Activated gamma-delta T cell treated with anti-CD3 and anti-CD28 coated beads, Interleukin-2, amount 50 U/mL, for 16 hours (primary cell): ENCODE results near the gene PSMB3.
"Not testable (repeated sequence)": the region's sequence is repeated elsewhere in the genome, so short reads cannot be mapped to it uniquely, and the experiment has no call there.

Source experiments
- DNase-seq: peaks from one replicate; pipeline ENCODE4 v3.0.0-alpha.2; 2020; ENCODE audit warnings: low read depth

Gene PSMB3

DNA sequence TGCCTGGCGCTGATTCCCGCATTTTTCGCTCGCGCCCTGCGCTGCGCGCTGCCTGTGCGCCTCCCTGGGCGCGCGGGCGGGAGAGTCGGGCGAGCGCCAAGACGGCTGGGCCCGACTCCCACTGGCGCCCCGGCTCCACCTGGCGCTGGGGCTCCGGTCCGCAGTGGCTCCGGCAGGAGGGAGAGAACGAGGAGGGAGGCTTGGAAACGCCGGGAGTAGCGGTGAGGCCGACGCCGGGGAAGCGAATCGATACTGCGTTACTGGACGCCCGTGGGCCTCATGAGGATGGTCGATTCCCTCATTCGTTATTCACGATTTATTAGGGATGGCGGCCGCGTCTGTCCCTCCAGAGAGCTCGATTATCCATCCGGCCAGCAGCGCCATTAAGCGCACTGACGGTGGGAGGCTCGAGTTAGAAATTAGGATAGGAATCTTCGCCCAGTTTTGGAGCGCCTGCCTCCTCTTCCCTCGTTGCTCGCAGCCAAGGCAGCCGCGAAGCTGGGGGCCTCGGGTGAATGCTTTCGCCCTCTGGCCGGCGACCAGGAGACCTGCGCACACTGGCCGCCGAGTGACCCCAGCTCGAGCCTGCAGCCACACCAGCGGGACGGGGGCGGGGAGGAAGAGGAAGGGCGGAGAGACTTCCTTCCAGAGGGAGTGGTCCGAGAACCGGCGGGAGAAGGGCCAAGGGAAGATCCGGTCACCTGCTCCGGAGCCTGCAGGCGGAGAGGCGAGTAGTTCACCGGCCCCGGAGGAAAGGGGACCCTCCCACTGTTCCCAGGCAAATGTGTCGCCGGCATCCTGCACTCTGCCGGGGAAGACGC is 3.1 kb upstream of the PSMB3 start:
- no peak for DNase-seq

DNA sequence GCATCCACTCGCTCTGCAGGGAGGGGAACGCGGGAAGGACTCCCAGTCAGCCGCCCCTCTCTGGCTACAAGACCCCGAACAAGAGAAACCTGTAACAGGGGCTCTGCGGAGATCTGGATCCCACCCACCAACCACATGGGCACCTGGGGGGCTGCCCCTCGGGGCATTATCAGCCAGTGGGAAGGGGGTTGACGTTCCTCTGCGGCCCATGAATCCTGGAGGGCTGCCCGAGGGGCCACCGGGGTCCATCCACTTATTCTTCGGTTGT is 2.6 kb upstream of the PSMB3 start:
- no peak for DNase-seq

DNA sequence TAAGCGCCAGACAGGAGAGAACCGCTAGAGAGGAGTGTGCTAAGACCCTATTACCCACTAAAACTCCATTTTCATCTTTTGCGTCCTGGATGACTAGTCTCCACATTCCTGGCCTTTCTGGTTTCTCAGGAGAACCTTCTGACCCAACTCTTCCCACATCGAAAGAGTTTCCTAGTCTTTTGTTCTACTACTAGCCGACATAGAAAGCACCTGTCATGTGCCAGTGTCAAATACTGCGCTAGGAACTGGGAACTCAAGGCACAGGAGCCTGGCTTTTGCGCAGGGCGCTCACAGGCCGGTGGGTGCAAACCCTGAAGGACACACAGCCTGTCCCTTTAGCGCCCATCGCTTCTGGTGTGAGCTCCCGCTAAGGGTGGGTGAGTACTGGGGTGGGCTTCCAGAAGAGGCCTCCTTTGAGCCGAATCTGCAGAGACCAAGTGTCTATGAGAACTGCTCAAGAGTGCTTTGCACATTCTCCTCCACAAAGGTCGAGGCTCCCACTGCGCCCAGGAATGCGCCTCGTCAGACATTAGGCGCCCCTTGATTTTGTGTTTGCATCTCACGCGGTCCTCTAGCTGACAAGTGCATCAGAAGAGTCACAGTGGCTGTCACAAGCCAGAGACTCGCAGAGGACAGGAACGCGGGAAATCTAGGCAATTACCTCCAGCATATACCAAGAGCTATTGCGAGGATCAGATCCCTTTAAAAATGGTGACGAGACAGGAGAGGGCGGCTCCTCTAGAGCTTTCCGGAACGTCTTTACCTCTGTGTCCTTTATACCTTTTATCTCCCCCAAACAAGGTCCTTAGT is 2.0 kb upstream of the PSMB3 start:
- DNase-seq = no peak

DNA sequence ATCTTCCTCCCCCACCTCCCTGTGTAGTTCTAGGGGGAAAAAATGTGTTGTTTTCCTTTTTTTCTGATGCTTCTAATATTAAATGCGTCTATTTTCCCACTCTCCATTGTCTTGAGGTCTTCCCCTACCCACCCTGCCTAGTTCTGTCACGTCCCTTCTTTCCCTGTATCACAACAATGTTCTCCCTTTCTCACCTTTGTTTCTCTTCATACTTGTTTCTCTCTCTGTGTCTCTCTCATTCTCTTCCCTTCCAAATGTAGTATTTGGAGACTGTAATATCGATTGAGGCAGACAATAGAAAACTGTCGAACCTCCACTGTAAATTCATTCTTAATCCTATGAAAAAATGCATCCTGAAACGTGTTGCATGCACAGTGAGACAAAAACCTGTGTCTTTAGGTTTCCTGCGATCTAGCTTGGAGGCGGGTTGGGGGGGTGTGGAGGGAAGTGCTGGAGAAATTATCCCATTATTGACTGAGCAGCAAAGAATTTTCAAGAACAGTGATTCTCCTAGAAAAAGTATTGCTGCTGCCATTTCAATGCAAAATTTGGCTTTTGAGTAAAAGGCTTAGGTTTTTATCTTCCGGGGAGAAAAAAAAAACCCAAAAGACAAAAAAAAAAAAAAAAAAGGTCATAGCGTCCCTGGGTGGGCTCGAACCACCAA is 1.3 kb upstream of the PSMB3 start:
- no peak for DNase-seq

DNA sequence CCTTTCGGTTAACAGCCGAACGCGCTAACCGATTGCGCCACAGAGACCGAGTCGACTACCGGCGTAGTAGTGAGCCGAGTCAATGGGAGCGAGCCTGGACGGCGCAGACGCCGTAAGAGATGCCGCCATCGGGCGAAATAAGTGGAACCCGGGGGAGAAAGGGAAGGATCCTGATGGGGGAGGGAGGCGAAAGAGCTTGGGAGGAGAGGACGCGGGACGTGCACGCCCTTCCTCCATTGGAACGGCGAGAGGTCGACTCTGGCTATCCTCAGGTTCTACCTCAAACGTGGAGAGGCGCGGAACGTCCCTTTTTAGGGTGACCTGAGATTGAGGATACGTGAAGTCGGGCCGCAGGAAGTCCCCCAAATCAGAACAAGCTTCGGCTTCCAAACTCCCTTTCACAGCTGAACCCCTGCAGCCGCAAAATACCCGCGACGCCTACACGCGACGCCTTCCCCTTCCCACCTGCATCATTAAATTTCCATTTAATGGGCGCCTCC is 683 bp upstream of the PSMB3 start:
- peak; percentile 75 for DNase-seq

DNA sequence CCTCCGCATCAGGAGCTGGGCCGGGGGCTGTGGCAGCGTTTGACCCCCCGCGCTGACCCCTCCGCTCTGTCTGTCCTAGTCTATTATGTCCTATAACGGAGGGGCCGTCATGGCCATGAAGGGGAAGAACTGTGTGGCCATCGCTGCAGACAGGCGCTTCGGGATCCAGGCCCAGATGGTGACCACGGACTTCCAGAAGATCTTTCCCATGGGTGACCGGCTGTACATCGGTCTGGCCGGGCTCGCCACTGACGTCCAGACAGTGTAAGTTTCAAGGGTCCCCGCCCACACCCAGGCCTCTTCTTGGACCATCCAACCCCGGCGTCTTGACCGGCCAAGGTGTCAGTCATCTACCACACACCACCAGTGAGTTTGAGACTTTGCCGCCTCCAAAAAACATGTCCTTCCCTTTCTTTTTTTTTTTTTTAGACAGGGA is 548 bp downstream of the PSMB3 start:
- no peak for DNase-seq

DNA sequence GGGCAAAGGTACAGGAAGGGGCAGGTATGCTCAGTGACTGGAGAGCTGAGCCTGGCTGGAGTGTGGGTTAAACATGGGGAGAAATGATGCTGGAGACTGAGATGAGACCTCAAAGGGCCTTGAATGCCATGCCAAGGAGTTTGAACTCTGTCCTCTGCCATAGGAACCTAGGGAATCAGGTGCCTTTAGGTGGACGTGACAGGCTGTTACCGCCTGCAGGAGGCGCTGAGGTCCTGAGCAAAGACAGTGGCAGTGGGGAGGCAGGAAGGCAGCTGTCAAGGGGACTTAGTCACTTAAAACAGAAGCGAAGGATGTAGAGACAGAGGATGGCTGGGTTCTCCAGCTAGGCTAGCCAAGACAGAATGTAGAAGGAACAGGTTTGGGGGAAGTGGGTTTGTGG is 9.1 kb downstream of the PSMB3 start:
- no peak for DNase-seq

DNA sequence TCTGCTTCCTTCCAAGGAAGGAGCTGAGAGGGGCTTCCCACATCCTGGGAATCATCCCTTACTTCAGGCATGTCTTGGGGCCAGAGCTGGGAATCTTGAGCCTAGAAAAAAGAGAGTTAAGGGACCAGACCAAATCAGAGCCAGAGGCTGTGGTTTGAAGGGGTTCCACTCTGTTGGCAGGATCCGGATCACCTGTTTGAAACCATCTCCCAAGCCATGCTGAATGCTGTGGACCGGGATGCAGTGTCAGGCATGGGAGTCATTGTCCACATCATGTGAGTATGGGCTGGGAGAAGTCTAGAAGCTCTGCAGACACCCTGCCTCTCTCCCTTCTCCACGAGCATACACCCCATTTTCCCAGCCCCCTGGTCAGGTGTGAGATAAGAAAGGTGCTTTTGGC is 9.7 kb downstream of the PSMB3 start:
- no peak for DNase-seq

DNA sequence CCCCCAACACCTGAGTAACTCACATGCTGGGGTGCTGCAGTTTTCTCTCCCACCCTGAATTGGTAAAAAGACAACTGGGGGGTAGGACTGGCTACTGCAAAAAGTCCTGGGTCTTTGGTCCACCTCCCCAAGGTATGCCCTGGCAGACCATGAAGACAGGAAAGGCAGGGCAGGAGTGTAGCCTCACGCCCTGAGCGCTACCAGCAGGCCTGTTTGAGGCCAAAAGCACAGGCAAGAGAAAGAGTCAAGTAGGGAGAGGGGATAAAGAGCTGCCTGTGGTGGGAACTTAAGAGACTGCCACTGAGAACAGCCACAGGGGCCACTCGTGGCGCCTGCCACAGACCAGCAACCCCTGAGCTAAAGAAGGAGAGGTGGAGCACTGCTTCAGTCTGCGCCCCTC is 13.8 kb downstream of the PSMB3 start:
- DNase-seq = no peak

DNA sequence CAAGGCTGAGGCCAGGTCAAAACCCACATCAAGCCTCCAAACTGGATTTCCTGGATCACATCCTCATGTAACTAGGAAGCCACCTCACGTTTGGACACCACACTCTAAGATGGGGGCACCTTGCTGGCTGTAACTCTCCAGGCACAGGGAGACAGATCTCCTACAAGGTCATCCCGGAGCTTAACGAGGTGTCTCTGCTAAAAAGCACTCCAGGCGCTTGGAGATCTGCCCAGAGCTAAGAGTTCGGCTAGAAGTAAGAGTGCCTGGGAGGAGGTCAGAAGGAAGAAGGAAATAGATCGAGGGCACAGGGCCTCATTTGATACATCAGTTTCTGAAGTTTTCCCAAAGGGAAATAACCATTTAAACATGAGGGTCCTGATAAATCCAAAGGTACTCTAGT is 15.9 kb downstream of the PSMB3 start:
- DNase-seq = no peak

DNA sequence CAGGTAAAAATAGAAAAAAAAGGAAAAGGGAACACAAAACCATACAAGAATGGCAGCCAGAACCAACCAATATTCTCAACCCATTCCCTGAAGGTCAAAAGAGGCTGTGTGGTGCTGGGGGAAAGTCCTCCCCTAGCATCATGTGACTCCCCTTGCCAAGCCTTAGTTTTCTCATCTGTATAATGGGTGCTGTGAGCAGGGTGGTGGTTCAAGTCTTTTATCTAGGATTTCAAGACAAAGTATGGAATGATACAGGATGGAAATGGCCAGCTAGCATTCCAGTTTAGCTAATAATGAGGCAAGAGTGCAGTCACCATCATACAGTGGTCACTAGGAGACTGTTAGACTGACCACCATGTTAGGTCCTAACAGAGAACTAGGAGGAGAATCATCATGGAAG is 20.7 kb downstream of the PSMB3 start:
- DNase-seq = no peak

DNA sequence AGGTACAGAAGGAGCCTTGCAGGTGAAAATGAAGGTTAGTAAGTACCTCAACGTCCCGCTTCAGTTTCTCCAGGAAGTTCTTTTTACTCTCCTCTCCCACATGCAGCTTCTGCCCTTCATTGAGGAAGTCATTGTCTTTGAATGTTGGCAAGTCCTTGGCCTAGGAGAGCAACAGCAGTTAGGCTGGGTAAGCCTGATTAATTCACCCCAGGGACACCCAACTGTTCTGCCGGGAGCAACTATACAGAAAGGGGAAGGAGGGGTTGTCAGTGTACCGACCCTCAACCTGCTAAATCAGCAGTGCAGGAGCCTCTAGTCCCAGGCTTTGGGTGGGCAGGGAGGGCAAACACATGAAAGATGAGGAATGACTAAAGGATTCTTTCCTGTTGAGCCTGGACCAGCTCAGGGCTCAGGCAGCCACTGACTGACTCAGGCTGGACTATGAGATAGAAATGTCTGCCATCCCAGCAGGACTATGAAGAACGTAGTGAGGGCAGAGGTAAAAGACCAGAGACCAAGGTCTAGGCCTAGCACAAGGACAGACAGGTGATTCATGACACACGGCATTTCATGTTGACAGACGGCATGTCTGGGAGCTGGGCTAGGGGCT is 25.2 kb downstream of the PSMB3 start:
- no peak for DNase-seq

DNA sequence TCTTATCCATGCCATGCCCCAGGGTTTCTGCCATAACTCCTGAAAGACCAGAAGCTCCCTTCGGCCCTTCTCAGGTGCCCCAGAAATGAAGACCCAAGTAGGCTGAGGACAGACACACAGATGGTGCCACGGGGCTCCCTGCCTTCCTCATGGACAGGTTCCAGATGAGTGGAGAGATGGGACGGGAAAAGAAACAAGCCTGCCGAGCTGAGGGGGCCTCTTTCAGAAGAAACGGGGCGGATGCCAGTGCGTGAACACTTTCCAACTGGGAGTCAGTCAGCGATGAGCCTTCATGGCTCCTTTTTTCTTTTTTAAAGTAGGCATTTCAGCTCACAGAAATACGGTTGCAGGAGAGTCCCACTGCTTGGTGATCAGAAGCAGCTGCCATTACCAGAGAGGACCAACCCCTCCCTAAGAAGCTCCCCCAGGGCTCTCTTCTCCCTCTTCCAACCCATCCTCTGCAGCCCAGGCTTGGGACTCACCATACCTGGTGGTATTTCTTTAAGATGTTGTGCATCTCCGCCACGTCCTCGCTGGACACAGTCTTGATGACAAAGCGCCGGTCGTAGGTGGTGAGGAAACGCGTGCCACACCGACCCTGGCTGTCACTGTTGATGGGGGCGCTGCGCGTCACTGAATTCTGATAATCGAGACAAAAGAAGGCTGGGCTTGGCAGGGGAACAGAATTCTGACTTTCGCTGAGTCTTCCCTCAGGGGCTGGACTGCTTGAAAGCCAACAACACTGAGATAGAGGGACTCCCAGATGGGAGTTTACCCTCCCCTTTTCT is 27.6 kb downstream of the PSMB3 start:
- no peak for DNase-seq

DNA sequence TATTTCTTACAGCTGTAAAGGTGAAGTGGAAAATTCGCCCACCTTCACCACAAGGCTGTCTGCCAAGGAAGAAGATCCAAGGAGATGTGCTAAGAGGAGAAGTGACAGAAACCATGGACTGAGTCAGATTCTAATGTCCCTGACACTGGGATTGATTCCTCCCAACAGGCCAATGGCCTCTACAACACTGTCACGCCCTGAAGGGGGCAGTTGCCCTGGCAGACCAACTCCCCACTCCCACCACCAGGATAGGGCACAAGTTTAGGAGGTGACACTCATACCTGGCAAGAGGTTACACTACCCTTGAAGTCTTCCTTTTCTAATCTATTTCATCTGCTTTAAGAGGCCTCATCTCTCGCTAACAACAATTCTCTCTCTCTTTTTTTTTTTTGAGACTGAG is 30.7 kb downstream of the PSMB3 start:
- DNase-seq = no peak

DNA sequence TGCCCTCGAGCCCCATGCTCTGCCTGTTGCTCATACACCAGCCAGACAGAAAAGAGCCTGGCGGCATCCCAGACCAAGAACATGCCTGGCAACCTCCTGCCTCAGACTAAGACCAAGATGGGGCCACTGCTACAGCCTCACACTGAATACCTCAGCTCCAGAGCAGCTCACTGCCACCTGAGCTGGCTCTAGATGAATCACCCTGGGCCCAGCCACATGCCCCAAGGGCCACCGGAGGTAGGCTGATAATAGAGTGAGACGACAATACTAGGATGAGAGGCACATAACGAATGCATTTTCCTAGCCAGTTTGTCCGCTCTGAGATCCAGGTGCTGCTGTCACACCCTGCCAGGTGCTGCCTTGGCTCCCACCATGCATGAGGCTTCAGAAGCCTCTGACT is 33.8 kb downstream of the PSMB3 start:
- DNase-seq = no peak

DNA sequence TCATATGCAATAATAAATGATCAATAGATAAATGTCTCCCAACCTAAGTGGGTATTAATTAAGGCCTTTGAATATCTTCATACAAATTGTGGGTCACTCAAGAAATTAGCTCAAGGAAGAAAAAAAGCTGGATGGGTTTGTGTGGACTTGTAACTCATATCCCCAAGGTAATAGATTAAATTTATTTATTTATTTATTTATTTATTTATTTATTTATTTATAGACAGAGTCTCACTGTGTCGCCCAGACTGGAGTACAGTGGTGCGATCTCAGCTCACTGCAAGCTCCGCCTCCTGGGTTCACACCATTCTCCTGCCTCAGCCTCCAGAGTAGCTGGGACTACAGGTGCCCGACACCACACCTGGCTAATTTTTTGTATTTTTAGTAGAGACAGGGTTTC is 35.5 kb downstream of the PSMB3 start:
- DNase-seq = not testable (repeated sequence)

DNA sequence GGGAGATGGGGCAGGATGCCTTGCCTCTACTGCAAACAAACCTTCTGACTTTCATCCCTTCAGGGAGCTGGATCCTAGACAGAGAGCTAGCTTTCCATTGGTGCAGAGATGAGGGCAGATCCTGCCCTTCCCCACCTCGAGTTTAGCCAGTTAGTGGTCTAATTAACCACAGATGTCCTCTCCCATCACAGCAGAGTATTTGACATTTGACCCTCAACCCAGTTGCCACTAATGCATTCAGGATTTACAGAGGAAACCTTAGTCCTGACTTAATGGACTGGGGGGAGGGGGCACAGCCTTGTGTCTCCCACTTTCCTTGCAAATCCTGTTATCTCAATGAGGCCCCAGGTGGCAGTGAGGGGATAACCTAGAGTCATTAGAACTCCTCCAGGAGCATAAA is 36.6 kb downstream of the PSMB3 start:
- DNase-seq = no peak

DNA sequence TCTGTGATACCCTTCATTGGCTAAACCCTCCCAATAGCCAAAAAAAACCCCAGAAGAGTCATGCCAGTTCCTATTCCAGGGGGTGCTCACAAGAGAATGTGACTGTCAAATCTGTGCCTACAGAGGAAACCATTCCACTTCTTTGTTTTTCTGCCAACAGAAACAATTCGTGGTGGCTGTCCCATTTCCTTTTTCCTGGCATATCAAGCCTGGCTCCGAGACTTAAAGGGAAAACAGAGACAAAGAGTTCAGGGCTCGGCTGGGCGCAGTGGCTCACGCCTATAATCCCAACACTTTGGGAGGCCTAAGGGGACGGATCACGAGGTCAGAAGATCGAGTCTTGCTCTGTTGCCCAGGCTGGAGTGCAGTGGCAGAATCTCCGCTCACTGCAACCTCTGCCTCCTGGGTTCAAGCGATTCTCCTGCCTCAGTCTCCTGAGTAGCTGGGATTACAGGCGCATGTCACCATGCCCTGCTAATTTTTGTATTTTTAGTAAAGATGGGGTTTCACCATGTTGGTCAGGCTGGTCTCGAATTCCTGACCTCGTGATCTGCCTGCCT is 37.7 kb downstream of the PSMB3 start:
- not testable (repeated sequence) for DNase-seq

DNA sequence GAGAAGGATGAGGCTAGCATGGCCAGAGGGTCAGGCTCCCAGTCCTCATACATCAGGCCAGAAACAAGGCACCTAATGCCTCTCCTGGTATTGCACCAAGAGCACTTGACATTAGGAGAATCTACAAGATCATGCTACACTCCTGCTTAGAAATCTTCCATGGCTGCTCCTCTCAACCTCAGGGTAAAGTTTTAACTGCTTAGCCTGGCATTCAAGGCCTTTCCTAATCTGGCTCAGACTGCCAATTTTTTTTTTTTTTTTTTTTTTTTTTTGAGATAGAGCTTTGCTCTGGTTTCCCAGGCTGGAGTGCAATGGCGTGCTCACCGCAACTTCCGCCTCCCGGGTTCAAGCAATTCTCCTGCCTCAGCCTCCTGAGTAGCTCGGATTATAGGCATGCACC is 38.6 kb downstream of the PSMB3 start:
- no peak for DNase-seq

DNA sequence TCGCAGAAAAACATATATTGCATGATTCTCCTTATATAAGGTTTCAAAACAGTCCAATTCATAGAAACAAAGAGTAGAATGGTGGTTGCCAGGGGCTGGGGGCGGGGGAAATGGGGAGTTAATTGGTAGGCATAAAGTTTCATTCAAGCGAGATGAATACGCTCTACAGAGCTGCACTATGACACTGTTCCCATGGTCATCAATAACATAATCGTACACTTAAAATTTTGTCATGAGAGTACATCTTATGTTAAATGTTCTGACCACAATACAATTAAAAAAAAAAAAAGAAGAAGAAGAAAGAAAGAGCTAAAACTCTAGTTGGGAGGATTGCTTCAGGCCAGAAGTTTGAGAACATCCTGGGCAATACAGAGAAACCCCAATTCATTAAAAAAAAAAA is 41.7 kb downstream of the PSMB3 start:
- DNase-seq = no peak

DNA sequence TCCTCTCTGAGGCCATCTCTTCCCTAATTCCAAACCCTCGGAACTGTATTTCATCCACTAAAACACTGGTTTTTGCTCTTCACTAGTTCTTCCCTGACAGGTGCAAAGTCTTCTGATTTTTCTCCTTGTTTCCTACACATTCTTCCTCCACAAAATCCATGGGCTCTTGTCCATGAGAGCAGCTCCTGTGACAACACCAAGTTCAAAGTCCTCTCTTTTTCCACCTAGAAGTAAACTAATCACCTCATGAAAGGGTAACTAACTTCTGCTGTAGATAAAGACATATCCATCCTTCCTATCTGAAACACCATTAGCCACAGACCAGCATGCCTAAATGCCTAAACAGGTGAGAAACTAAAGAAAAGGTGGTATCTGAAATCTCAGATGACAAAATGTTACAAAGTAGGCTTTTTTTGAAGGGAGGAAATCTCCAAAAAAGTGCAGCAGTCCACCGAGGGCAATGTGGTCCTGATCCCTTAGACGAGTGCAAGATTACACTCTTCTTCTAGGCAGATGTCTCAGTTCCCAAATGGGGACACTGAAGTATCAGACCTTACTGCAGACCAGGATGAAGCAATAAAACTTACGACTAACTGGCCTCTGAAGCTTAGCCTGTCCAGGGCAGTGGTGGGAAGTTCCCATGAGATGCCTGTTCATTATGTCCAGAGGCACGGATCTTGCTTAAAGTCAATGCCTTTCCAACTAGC is 44.1 kb downstream of the PSMB3 start:
- no peak for DNase-seq
